Left ventricle myocardium inferior (tissue), 1 donor: ENCODE data around the gene OR10A3. TPM values are rescaled to one million over a fixed set of nuclear protein-coding genes. Genes with fewer than 3 reads are reported as not detected.
"Not testable (repeated sequence)": the region's sequence is repeated elsewhere in the genome, so short reads cannot be mapped to it uniquely, and the experiment has no call there.

Experiments used
- DNase-seq: peaks from one replicate; pipeline ENCODE4 v3.0.0-alpha.2; 2020
- H3K27ac ChIP-seq: fragments of 200-600 bp; replicated peaks from 2 replicates; pipeline ENCODE4 v1.8.0; 2021
- H3K27me3 ChIP-seq: fragments of 200-600 bp; 2 replicates; pipeline ENCODE4 v1.8.0; 2021; ENCODE audit warnings: low read depth
- H3K36me3 ChIP-seq: fragments of 200-600 bp; 2 replicates; pipeline ENCODE4 v1.8.0; 2021
- H3K4me1 ChIP-seq: fragments of 200-600 bp; 2 replicates; pipeline ENCODE4 v1.8.0; 2021
- H3K4me3 ChIP-seq: fragments of 200-600 bp; 2 replicates; pipeline ENCODE4 v1.8.0; 2021; ENCODE audit warnings: mild to moderate bottlenecking, moderate library complexity
- H3K9me3 ChIP-seq: fragments of 200-600 bp; replicated peaks from 2 replicates; pipeline ENCODE4 v1.8.0; 2021
- CTCF ChIP-seq: fragments of 200-600 bp; IDR thresholded peaks from 2 replicates; pipeline ENCODE4 v1.8.0; 2021; ENCODE audit warnings: antibody characterized with exemption, mild to moderate bottlenecking, borderline replicate concordance
- intact Hi-C: fragments of 100-400 bp; cut with micrococcal nuclease; formaldehyde crosslinking; loops from one replicate; pipeline ENCODE4 v1.11.0; 2022
- long read RNA-seq: library from polyadenylated mRNA; unstranded; transcript quantifications from one replicate; pipeline ENCODE4 v2.0.0, GENCODE V29; 2021
- total RNA-seq: library from RNA; stranded (reverse); fragmentation: NEBNext Ultra II Directional; extraction: Animal tissue kit (Norgen Biotek cat#: 25700); gene quantifications from one replicate; pipeline ENCODE4 v1.2.1, GENCODE V29; 2021
- donor health status: DM: no; HTN: yes; CAD: no; lungs with severe emphysema.

Gene OR10A3
- total RNA-seq: not detected
- long read RNA-seq: 0 reads

GRCh38 chr11:7941608-7942007 lies at the start of gene OR10A3:
TSS of gene OR10A3 (minus strand) at chr11:7941708. CDS start at chr11:7939520, 2,188 bp downstream.
- Histone ChIP-seq H3K9me3 (peaks cover 42% of the 10 kb centered on the region), H3K27ac (no peak within 1 kb of the TSS), H3K4me3 (no peak within 1 kb of the TSS), H3K4me1 (no peaks in the 10 kb centered on the region), H3K36me3 (no peaks in the 10 kb centered on the region), H3K27me3 (peaks cover 9% of the 10 kb centered on the region)
- intact Hi-C loops: no loop called here
- DNase-seq: no peak
- no peak for TF ChIP-seq CTCF

GRCh38 chr11:7987560-7987883 lies 46.0 kb upstream of the OR10A3 start:
- Histone ChIP-seq H3K27ac (peak overlapping the region; percentile 82), H3K4me1 (peaks cover 43% of the 10 kb centered on the region), H3K36me3 (peaks cover 28% of the 10 kb centered on the region), H3K4me3 (peak overlapping the region; percentile 83)
- not testable (repeated sequence) for H3K9me3 ChIP-seq, DNase-seq, H3K27me3 ChIP-seq
- intact Hi-C loops: loop anchor here (2.0 kb wide), 1 partner anchor 93 kb away; no protein-coding TSS in a partner anchor

GRCh38 chr11:7986768-7987559 lies 45.5 kb upstream of the OR10A3 start, which contains the start of gene EIF3F:
TSS of gene EIF3F (plus strand) at chr11:7987337. CDS start at chr11:7987353, 16 bp downstream.
- peak within 1 kb of the TSS; percentile 82 for H3K27ac ChIP-seq
- no peaks in the 10 kb centered on the region for H3K27me3 ChIP-seq
- intact Hi-C loops: loop anchor here (2.0 kb wide), 1 partner anchor 92 kb away; no protein-coding TSS in a partner anchor
- TF ChIP-seq CTCF: peak; percentile 91
- H3K4me3 ChIP-seq: peak within 1 kb of the TSS; percentile 83
- H3K36me3 ChIP-seq: peaks cover 23% of the 10 kb centered on the region
- peaks cover 43% of the 10 kb centered on the region for H3K4me1 ChIP-seq
- no peaks in the 10 kb centered on the region for H3K9me3 ChIP-seq
- DNase-seq: peak; percentile 84

GRCh38 chr11:7983832-7984590 lies 42.5 kb upstream of the OR10A3 start:
- DNase-seq: no peak
- Histone ChIP-seq H3K36me3 (peaks cover 3% of the 10 kb centered on the region), H3K9me3 (no peaks in the 10 kb centered on the region), H3K4me1 (peaks cover 29% of the 10 kb centered on the region), H3K4me3 (no peak overlapping the region), H3K27me3 (no peaks in the 10 kb centered on the region), H3K27ac (no peak overlapping the region)
- intact Hi-C loops: no loop called here
- no peak for TF ChIP-seq CTCF

- Histone ChIP-seq H3K27ac (no peak overlapping the region), H3K27me3 (no peaks in the 10 kb centered on the region), H3K4me3 (no peak overlapping the region), H3K9me3 (no peaks in the 10 kb centered on the region), H3K36me3 (no peaks in the 10 kb centered on the region), H3K4me1 (peaks cover 15% of the 10 kb centered on the region)
- intact Hi-C loops: no loop called here
- no peak for TF ChIP-seq CTCF
- DNase-seq: no peak
Observed at GRCh38 chr11:7982582-7983119, 41.1 kb upstream of the OR10A3 start.
